ENCODE measurements around the gene CBARP. TPM values are rescaled to one million over a fixed set of nuclear protein-coding genes. Genes with fewer than 3 reads are reported as not detected.

Gene CBARP
- total RNA-seq, 1 experiment from 2014 or later: 5.6 TPM

DNA sequence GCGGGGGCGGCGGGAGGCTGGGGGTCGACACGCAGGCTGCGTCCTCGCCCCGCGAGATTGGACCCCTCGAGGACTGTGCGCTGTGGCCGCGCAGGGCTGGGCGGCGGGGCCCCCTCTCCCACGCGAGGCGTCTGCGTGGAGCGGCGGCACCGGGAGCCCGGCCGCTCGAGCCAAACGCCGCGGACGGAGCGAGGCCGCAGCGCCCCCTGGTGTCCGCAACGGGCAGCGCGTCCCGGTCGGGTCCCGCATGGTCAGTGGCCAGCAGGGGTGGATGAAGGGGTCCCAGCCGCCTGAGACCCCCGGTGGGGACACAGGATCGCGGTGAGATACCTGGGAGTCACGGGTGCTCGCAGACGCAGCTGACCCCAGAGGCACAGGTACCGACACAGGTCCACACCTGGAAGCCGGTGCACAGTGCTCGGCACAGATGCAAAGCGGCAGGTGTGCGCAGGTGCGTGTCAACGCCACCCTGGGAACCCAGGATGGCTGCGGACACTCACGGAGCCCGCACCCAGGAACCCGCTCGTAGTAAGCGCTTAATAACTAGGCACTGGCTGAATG, 29.2 kb upstream of the CBARP start:
- DNase-seq (ENCODE audit: low spot score): peak; percentile 68
- in situ Hi-C loops (cut with HindIII; ENCODE audit: low sequenced_read_pairs): no loop called here

DNA sequence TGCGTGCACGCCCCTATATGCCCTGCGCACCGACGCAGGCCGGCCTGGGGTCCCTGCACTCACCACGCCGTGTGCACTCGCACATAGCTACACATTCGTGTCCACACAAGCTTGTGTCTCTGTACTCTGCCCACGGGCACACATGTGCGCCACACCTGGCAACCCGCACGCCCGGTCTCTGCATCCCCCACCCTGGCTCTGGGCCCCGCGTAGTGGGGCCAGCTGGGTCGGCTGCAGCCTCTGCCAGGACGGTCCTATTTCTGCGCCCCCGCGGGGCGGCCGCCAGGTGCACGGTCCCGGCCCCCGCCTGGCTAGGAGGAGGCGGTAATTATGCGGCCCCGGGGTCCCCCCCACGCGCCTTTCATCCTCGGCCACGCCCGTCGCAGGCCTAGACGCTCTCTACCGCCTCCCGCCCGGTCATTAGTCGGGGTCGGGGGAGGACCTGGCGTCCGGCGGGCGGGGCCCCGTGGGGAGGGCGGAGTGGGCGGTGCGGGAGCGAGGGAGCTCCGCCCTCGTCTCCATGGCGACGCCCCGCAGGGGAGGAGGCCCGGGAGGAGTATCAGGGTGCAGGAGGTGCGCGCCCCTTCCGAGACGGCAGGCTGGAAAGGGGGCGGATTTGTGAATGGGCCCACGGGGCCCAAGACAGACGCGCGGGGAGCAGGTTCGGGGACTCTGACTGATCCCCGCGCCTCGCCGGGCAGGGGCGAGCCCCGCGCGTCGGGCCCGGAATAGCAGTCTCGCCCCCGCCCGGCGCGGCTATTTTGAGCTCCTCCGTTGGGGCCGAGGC, 28.5 kb upstream of the CBARP start:
- peak; percentile 91 for DNase-seq (ENCODE audit: low spot score)

DNA sequence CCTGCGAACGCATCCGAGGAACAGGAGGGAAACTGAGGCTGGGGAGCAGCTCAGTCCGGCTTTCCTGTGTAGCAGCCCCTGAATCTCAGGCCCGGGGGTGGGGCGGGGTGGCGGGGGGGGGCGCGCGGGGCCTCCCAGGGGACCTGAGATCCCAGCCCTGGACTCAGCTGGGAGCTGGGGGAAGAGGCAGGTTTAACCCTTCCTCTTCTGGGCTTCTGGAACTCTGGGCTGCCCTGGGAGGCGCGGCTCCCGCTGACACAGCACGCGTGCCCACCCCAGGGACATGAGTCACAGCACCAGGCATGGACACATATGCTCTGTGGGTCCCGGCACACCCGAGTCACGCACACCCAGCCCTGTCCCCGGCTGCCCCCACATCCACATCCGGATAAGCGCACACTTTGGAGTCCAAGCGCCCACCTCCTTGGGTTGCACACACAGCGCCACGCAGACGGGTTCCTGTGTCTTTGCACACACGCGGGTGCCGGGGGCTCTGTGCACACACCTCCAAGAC, 27.9 kb upstream of the CBARP start:
- no peak for DNase-seq (ENCODE audit: low spot score)
- in situ Hi-C loops (cut with HindIII; ENCODE audit: low sequenced_read_pairs): no loop called here

More for the DNA sequence above, 28.5 kb upstream of the CBARP start:
- in situ Hi-C loops (cut with HindIII; ENCODE audit: low sequenced_read_pairs): no loop called here

DNA sequence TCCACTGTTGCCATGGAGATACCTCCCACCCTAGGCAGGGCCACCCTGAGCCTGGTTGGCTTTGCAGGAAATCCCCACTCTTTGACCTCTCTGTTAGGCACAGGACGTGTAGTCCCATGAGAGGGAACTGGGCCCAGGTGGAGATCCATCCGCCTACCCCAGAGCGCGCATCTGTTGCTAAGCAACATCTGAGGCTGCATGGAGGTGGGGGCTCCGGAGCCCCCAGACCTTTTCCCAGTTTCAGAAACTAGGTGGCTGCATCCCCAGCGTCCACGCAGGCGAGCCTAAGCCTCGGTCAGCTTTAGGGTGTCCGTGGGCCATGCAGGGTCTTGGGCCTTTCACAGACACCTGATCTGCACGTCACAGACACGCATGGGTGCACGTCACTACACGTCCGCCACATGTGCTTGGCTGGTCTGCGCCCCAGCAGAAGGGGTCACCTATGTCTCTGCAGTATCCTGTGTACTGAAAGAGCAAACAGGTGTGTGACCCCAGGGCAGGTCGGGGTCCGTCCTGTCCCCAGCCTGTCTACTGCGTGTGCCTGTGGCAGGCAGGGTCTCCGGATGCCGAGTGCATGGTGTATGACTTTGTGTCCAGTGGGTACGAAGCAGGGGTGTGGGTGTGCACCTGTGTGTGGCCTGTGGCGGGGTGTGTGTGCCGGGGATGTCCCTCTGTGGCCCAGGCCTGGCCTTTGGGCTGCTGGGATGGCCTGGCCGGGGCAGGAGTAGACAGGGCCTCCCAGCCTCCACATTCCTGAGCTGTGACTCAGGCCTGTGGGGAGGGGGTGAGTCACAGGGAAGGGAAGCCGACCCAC, 27.2 kb upstream of the CBARP start:
- DNase-seq (ENCODE audit: low spot score): no peak
- in situ Hi-C loops (cut with HindIII; ENCODE audit: low sequenced_read_pairs): no loop called here

DNA sequence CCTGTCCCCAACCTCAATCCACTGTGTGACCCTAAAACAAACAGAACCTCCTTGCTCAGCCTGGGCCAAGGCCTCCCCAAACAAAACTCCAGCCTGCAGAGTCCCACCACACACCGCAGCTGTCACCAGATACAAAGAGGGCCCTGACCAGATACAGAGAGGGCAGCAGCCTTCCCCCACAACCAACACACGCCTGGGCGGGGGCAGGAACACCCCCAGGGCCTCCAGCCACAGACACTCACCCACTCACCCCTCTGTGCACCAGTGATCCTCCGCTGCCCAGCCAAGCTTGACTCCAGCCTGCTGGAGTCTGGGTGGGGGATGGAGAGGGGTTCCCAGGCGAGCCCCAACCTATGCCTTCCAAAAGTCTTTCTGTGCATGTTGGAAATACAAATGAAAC, 25.4 kb upstream of the CBARP start:
- in situ Hi-C loops (cut with HindIII; ENCODE audit: low sequenced_read_pairs): no loop called here
- no peak for DNase-seq (ENCODE audit: low spot score)

DNA sequence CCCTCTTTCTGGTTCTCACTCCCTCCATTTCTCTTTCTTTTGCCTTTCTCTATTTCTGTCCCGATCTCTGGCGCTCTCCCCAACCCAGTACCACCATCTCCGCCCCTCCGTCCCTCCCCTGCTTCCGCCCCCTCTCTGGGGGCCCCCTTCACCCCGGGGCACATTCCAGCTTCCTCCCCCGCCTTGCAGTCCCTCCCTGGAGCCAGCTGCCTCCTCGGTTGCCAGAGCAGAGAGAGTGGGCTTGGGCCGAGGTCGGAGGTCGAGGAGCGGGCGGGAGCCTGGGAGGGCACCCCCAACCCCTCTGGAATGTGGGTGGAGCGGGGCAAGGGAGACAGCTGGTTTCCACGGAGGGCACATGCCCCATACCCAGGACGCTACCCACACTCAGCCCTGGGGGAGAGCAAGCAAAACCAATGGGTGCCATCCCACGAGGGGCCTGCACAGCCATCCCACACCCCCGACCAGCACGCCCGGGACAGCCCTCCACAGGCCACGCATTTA, 24.9 kb upstream of the CBARP start:
- peak; percentile 25 for DNase-seq (ENCODE audit: low spot score)
- in situ Hi-C loops (cut with HindIII; ENCODE audit: low sequenced_read_pairs): no loop called here

DNA sequence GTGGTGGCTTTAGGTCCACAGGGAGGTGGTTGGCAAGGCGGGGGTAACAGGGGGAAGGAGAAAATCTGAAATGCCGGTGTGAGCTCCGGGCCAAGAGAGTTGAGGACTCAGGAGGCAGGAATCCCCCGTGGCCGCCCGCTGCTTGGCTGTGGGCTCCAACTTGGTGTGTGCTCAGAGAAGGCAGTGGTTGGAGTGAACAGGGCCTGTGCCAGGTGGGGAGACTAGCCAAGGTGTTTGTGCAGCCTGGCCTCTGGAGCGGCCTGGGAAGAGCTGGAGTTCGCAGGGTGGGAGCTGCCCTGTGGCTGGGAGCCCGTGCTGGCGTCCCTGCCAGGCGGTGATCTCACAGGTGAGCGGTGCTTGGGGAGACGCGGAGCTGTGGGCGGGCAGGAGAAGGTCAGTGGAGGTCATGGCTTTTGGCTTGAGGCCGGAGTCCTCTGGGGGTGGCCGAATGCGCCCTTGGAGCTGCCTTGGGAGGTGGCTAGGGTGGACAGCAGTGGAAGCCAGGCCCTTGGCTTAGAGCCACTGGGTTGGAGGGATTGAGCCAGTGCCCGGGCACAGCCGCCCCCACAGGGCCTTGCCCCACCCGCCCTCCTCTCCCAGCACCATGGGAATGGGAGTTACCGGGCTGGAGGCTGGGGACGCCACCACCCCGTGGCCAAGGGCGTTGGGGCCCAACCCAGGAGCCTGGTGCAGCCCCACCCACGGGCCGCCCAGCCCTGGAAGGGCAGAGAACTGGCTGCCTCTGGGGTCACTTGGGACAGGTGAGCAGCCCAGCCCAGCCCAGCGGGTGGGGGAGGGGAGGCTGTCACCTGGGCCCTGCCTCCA, 24.2 kb upstream of the CBARP start:
- DNase-seq (ENCODE audit: low spot score): peak; percentile 73
- in situ Hi-C loops (cut with HindIII; ENCODE audit: low sequenced_read_pairs): no loop called here

DNA sequence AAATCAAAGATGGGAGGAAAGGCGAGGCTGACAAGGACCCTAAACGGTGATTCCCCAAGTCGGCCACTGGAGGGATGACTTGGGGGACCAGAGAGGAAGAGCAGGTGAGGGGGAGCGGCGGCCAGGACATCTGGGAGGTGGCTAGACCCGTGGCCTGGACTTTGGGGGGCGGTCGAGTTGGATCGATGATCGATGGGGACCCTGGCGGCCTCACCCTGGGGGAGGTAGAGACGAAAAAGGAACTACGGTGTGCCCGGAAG, 23.7 kb upstream of the CBARP start:
- in situ Hi-C loops (cut with HindIII; ENCODE audit: low sequenced_read_pairs): no loop called here
- no peak for DNase-seq (ENCODE audit: low spot score)

DNA sequence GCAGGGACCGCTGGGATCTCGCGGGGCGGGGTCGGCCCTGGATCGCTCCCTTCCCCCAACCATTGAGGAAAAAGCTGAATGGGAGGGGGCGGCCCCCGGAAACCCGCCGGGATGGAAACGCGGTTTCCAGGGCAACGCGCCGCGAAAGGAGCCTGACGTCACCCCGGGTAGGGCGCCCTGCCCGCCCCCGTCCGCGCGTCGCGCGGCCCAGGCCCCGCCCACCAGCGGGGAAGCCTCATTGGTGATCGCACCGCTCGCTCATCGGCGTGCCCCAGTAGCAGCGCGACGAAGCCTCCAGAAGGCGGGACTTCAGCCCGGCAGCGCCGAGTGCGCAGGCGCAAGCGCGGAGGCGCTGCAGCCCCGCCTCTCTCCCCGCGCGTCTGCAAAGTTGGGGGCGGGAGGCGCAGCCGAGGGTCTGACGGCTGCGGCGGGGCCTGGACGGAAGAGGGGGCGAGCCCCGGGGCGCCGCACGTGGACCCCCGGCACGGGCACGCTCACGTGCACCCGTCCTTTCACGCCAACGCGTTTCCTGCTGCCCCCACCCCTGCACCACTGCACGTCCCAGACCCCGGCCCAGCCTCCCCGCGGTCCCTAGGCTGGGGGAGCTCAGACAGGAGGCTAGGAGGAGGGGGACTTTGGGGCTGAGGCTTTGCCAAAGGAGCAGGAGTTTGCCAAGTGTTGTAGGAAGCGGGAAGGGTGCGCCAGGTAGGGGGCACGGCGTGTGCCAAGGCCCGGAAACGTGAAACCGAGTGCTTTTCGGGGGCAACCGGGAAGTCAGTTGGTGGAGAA, 23.1 kb upstream of the CBARP start:
- in situ Hi-C loops (cut with HindIII; ENCODE audit: low sequenced_read_pairs): no loop called here

DNA sequence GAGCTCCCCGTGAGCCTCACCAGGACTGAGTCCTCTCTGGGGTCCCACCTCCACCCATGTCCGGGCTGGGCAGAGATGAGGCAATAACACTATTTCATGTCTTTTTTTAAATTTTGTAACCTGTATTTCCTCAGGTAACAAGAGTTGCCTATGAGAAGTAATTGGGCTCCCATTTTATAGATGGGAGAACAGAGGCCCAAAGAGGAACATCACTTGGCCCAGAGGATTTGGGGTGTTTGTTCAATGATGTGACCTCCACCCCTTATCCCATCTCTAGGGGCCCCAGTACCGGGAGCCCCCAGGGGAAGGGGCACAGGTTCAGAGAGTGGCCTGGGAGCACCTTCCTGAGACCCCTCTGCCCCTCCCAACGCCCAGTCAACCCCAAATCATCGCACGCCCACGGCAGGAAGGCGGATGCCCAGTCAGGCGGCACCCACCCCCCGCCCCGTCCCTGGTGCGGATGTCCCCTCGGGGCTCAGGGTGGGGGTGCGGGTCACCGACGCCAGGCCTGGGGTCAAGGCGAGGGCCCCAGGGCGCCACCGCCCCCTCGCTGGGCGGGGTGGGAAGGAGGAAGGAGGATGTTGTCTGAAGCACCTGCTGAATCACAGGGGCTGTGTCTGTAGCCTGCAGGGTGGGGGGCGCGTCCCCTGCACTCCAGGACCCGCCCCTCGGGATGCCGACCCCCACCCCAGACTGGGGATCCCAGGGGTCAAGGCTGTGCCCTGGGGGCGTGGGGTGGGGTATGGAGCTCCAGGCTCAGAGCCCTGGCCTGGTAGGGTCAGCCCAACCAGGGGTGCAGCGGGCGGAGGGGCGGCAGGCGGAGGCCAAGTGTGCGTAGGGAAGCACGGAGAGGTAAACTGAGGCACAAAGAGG, 22.3 kb upstream of the CBARP start:
- peak; percentile 13 for DNase-seq (ENCODE audit: low spot score)
- in situ Hi-C loops (cut with HindIII; ENCODE audit: low sequenced_read_pairs): no loop called here

More for the DNA sequence above, 23.1 kb upstream of the CBARP start:
- DNase-seq (ENCODE audit: low spot score): peak; percentile 95

DNA sequence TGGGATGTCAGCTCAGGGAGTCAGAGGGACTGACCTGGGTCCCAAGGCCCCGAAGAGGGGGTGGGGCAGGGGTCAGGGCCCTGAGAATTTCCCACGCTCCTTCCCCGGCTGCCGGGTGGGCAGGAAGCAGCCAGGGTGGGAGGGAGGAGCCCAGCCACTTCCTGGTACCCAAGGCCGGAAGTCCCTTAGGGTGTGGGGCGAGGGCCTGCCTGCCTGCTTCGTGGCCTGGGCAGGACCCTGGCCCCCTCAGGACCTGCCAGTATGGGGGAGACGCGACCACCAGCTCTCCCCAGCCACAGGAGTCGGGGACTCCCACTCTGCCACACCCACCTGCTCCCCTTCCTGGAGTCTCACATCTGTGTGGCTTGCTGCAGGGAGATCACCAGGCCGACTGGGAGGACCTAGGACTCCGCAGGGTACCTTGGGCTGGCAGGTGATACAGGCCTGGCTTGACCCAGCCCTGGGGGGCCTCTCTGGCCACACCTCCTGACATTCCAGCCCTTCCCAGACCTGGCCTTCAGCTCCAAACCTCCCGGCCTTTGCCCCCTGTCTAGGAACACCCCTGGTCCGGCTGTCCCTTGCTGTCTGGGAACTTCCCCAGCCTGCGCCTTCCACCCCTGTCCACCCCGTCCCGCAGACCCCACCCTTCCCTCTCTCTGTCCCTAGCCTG, 21.5 kb upstream of the CBARP start:
- DNase-seq (ENCODE audit: low spot score): peak; percentile 42

DNA sequence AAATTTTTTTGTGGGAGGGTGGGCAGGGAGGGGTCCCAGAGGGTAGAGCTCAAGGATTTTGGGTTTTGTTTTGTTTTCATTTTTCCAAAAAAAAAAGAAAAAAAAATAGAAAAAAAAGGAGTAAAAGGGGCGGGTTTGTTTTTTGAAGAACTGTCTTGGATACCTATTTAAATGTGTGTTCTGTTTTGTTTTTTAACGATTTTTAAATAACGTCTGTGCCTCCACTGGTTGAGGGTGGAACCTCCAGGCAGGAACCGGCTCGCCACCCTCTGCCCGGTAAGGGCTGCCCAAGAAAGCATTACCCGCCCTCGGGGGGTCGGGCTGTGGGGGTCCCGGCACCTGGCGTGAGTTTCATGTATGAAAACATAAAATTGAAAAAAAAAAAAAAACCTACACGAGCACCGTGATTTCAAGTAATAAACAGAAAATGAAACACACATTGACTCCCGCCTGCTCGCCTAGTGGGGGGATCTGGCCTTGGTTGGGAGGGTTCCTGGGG, 21.0 kb upstream of the CBARP start:
- peak; percentile 15 for DNase-seq (ENCODE audit: low spot score)
- in situ Hi-C loops (cut with HindIII; ENCODE audit: low sequenced_read_pairs): no loop called here

More for the DNA sequence above, 21.5 kb upstream of the CBARP start:
- in situ Hi-C loops (cut with HindIII; ENCODE audit: low sequenced_read_pairs): no loop called here

DNA sequence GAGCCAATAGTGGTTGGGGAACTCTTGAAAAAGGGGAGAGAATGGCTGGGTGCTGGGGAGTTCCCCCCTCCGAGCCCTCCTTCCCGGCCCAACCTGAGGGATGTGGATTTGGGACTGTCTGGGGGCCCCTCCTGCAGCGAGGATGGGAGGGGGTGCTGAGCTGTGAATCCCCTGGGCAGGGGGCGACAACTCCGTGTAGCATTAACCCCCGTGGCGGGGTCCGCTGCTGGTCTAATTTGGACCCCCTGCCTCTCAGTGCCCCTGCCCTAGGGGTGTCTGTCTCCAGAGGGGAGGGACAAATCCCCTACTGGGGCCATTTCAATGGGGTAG, 20.3 kb upstream of the CBARP start:
- in situ Hi-C loops (cut with HindIII; ENCODE audit: low sequenced_read_pairs): no loop called here
- no peak for DNase-seq (ENCODE audit: low spot score)

DNA sequence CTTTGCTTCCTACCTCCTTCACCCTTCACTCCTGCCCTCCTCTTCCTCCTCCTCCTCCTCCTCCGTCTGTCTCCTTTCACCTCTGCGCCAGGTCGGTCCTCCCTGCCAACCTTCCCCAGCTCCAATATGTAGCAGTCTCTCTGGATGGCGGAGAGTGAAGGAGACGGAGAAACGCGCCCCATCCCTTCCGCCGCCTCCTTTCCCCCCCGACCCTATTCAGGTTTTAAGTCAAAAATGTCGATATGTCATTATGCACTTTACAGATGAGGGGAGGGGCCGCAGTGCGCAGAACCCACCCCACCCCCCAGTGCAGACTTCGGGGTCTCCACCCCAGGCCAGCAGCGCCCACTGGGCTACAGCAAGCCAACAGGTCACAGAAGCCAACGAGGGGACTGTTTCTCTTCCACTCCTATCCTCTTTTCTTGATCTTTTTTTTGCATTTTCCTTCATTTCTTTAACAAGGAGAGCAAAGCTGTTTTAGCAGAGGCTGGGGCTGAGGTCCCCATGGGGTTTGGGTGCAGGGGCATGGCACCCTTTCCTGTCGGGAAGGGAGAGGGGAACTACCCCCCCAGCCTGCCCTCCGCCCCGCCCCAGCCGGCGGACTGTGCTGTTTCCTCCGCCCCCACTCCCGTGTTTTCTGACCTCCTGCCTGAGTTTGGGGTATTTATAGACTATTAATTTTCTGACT, 19.8 kb upstream of the CBARP start:
- in situ Hi-C loops (cut with HindIII; ENCODE audit: low sequenced_read_pairs): no loop called here

DNA sequence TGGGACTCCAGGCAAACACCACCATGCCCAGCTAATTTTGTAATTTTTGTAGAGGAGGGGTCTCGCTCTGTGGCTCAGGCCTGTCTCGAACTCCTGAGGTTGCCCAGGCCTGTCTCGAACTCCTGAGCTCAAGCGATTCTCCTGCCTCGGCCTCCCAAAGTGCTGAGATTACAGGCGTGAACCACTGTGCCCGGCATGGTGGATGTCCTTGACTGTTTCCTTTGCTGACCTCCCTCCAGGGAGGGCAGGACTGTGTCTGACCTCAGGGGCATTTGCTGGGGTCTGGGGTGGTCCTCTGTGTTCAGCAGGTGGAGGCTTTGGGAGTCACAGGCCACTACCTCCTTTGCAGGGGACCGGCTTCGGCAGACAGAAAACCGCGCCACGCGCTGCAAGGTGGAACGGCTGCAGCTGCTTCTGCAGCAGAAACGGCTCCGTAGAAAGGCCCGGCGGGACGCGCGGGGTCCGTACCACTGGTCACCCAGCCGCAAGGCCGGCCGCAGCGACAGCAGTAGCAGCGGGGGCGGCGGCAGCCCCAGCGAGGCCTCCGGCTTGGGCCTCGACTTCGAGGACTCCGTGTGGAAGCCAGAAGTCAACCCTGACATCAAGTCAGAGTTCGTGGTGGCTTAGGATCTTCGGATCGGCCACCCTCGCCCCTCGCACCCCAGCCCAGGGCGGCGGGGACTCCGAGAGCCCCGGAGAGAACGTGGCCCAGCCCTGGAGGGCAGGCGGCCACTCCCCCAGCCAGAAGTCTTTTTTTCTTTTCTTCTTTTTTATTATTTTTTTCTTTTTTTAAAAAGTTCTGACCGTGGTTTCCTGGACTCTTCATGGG, 19.1 kb upstream of the CBARP start:
- in situ Hi-C loops (cut with HindIII; ENCODE audit: low sequenced_read_pairs): no loop called here
- DNase-seq (ENCODE audit: low spot score): no peak

More for the DNA sequence above, 19.8 kb upstream of the CBARP start:
- peak; percentile 40 for DNase-seq (ENCODE audit: low spot score)

Data from G401 (cell line).